Measurements from ENCODE around the gene NCOA6. TPM values are rescaled to one million over a fixed set of nuclear protein-coding genes. Genes with fewer than 3 reads are reported as not detected.
"Not testable (repeated sequence)": the region's sequence is repeated elsewhere in the genome, so short reads cannot be mapped to it uniquely, and the experiment has no call there.

NCOA6 gene
- total RNA-seq, 2 experiments from 2014 or later: 15.7 to 17.2 TPM

GRCh38 chr20:34808583-34808982 is 16.9 kb downstream of the NCOA6 start:
- ChIA-PET POLR2A (no interaction called here), CTCF (interaction anchor here (1.3 kb wide), 1 partner anchor 17 kb away, joined by 4 read pairs; the partner anchor contains the start of gene NCOA6)
- H3K9me3 Mint-ChIP-seq: no peaks in the 10 kb centered on the region
- TF ChIP-seq CTCF (IDR thresholded peaks at IDR 0.05): no peak
- DNase-seq (no peak), ATAC-seq (no peak)
- H3K27ac Mint-ChIP-seq: no peak overlapping the region
- no peaks in the 10 kb centered on the region for H3K27me3 Mint-ChIP-seq
- H3K4me1 Mint-ChIP-seq (ENCODE audit: low read depth): peaks cover 4% of the 10 kb centered on the region
- H3K4me3 Mint-ChIP-seq: no peak overlapping the region
- intact Hi-C loops (cut with micrococcal nuclease): no loop called here
- H3K36me3 Mint-ChIP-seq (ENCODE audit: low read depth): no peaks in the 10 kb centered on the region

- POLR2A ChIA-PET; DNase-seq; CTCF ChIA-PET; ATAC-seq; H3K9me3 Mint-ChIP-seq; H3K27me3 Mint-ChIP-seq; intact Hi-C loops (cut with micrococcal nuclease); H3K36me3 Mint-ChIP-seq (ENCODE audit: low read depth); H3K4me3 Mint-ChIP-seq; H3K4me1 Mint-ChIP-seq (ENCODE audit: low read depth); H3K27ac Mint-ChIP-seq: not testable (repeated sequence)
Observed at GRCh38 chr20:34807944-34808465, 17.4 kb downstream of the NCOA6 start.

- Mint-ChIP-seq H3K9me3 (no peaks in the 10 kb centered on the region), H3K36me3 (ENCODE audit: low read depth) (peaks cover 4% of the 10 kb centered on the region), H3K4me3 (no peak overlapping the region), H3K27me3 (no peaks in the 10 kb centered on the region), H3K27ac (no peak overlapping the region), H3K4me1 (ENCODE audit: low read depth) (peaks cover 13% of the 10 kb centered on the region)
- no peak for DNase-seq
- ChIA-PET POLR2A (no interaction called here), CTCF (no interaction called here)
- no peak for TF ChIP-seq CTCF (IDR thresholded peaks at IDR 0.05)
- intact Hi-C loops (cut with micrococcal nuclease): no loop called here
- no peak for ATAC-seq
Observed at GRCh38 chr20:34806255-34806654, 19.2 kb downstream of the NCOA6 start.

GRCh38 chr20:34798871-34799270 is 26.6 kb downstream of the NCOA6 start:
- CTCF ChIA-PET: interaction anchor here (1.2 to 1.3 kb wide), 2 partner anchors 29 to 48 kb away, joined by 3 to 5 read pairs; no protein-coding TSS in a partner anchor
- H3K4me1 Mint-ChIP-seq (ENCODE audit: low read depth): peaks cover 25% of the 10 kb centered on the region
- TF ChIP-seq CTCF (IDR thresholded peaks at IDR 0.05): no peak
- H3K36me3 Mint-ChIP-seq (ENCODE audit: low read depth): peaks cover 4% of the 10 kb centered on the region
- intact Hi-C loops (cut with micrococcal nuclease): no loop called here
- no peak for ATAC-seq
- DNase-seq: no peak
- H3K27ac Mint-ChIP-seq: no peak overlapping the region
- POLR2A ChIA-PET: no interaction called here
- H3K27me3 Mint-ChIP-seq: no peaks in the 10 kb centered on the region
- H3K9me3 Mint-ChIP-seq: no peaks in the 10 kb centered on the region
- no peak overlapping the region for H3K4me3 Mint-ChIP-seq

GRCh38 chr20:34798328-34798727 is 27.1 kb downstream of the NCOA6 start:
- no peak for DNase-seq
- ChIA-PET POLR2A (no interaction called here), CTCF (interaction anchor here (1.2 to 1.3 kb wide), 2 partner anchors 29 to 49 kb away, joined by 3 to 5 read pairs; no protein-coding TSS in a partner anchor)
- H3K36me3 Mint-ChIP-seq (ENCODE audit: low read depth): peaks cover 4% of the 10 kb centered on the region
- H3K27ac Mint-ChIP-seq: no peak overlapping the region
- intact Hi-C loops (cut with micrococcal nuclease): no loop called here
- no peak for TF ChIP-seq CTCF (IDR thresholded peaks at IDR 0.05)
- no peak for ATAC-seq
- H3K4me1 Mint-ChIP-seq (ENCODE audit: low read depth): peaks cover 25% of the 10 kb centered on the region
- H3K9me3 Mint-ChIP-seq: no peaks in the 10 kb centered on the region
- no peaks in the 10 kb centered on the region for H3K27me3 Mint-ChIP-seq
- no peak overlapping the region for H3K4me3 Mint-ChIP-seq

All from activated CD8-positive, alpha-beta T cell treated with anti-CD3 and anti-CD28 coated beads for 36 hours (primary cell).